Fibroblast of skin of back (primary cell): ENCODE measurements around the gene APBB2.

Source experiments
- DNase-seq: peaks from one replicate; pipeline ENCODE4 v3.0.0-alpha.2; 2013

The APBB2 gene

DNA sequence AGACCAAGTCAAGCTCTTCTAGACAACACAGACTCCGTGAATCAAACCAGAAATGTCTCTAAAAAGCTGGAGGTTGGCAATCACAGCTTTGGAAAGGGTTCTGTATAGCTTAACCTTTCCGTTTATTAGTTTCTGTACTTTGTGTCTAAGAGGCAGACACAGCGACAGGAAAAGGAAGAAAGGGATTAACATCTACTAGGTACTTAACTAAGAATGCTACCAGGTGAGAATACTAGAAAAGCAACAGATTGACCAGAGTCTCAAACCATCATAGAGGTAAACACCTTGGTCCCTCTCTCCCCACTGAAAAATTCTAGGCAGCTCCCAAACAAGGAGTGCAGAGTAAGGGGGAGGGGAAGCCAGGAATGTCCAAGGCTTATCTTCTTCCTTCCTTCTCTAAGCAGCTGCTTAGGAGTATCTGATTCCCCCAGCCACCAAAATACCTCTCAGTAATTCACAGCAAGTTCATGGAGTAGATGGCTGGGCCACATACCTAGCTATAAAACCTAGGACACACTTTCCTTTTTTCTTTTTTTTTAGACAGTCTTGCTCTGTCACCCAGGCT, 80.8 kb downstream of the APBB2 start:
- DNase-seq, result no peak

DNA sequence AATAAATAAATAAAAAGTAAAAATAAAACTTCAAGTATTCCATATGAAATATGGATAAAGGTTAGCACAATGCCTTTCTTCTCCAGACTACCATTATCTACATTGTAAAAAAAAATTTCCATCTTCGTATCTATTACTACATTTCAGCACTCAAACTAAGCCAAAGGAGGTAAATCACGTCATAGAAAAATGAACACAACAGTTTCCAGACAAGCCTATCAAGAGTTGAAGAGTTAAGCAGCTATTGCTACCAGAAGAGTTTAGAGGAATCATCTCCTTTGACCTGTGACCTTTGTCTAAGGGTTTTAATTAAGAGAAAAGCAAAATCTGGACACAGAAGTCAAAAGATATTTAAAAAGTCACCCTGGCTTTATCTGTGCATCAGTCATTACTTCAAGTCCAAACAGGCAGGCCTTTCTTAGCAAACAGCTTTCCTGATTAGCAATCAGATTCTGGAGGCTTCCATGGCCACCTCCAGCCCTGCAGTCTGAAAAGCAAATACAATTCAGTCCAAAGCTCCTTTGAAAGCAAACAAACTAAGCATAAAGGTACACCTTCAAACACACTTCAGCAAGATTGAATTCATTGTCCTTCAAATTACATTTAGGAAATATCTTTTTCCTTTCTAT, 82.2 kb downstream of the APBB2 start:
- no peak for DNase-seq

DNA sequence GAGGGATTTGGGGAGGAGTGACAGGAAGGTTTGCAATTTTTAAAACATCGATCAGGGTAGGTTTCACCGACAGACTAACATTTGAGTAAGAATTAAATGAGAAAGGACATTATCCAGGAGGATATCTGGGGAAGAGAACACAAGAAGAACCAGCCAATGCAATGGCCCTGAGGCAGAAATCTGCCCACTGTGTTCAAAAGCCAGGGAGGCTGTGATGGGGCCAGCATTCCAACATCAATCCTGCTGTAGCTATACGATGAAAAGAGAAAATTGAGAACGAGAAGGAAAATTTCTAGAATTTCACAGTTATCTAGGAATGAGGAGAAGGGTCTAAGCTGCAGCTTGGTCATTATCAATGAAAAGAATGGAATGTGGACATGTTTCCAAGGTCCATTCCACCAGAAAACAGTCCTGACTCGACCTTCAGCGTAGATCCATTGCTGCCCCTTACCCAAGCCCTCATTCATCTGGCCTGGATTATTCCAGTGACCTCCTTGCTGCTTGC, 84.4 kb downstream of the APBB2 start:
- no peak for DNase-seq

DNA sequence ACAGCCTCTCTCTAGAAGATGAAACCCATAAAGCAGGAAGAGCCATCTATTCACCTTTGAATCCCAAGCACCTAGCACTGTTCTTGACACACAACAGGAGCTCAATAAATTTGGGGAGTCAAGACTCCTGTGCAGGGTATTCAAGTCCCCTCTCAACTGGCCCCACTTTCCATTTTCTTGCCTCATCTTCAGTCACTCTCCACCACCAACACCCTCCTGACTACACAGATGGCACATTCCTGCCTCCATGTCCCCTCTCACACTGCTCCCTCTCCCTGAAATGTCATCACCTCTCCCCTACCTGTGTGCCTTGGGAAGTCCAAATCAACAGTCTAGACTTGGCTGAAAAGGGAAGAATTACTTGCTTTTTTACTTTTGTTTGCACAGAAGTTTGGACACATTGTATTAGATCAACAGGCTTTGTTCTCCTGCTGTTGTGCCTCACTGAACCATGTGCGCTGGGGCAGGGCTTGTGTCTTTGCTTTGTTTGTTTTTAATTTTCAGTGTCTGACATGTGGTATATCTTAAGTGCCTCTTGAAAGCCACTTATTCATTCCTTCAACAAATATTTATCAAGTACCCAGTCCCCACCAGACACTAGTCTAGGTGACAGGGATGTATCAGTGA, 85.1 kb downstream of the APBB2 start:
- no peak for DNase-seq

DNA sequence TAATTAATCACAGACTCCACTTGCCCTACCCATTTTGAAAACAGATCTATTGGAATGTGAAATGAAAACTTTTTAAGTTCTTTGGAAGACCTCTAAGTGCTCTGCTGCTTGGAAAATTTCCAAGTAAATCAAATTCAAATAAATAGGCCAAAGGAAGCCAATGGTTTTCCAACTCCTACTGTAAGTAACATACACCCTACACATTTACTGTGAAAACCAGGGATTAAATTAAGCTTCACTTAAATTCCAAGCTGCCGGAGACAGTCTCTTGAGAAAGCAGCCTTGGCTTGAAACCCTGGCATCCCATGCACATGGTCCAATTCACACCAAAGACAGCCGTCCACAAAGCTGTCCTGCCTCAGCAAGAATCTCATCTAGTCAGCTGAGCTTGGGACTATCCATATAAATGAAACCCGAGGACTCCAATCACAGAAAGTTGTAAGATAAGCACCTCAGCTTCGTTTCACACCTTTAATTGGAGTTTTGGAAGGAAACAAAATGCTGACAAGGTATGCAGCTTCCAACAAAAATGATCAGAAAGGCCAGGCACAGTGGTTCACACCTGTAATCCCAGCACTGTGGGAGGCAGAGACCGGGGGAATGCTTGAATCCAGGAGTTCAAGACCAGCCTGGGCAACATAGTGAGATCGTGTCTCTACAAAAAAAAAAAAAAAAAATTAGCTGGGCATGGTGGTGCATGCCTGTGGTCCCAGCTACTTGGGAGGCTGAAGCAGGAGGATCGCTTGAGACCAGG, 88.6 kb downstream of the APBB2 start:
- peak; percentile 44 for DNase-seq

DNA sequence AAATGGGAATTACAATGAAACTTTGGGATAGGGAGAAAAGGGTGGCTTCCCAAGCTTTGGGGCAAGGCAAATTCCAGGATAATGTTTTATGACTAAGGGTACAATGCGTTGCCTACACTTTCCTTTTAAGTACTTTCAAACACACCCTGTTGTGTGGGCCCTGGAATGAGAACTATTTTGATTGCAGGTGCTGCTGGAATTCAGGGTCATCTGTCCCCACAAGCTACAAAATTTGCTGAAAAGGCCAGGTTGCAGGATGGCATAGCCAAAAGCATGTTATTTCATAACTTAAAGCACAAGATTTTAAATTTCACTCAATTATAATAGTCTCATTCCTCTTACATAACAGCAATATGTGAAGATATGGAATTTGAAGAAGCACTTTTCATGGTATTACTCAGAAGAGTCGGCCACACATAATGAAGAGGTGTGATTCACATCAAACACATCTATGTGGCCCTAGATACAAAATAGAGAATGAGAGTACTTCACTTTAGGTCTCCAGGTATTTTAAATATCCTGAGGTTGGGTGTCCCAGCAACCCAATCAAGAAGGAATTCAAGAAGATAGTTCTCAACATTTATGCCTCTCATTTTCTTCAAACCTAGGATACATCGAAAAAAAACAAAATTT, 89.3 kb downstream of the APBB2 start:
- peak; percentile 21 for DNase-seq

DNA sequence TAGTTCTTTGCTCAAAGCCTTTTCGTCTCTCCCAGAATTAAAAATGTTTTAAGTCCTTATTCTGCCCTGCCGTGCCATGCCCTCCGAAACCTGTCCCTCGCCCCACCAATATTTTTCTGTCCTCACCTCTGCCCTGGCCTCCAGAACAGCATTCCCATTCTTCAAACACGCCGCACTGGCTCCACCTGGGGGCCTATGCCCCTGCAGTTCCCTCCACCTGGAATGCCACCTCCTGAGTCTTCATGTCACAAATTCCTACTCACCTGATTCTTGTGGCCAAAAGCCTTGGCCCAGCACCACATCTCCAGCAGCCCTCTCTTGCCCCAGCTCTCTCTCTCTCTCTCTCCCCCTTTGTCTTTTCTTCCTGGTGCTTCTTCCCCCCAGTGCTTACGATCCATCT, 91.6 kb downstream of the APBB2 start:
- no peak for DNase-seq

DNA sequence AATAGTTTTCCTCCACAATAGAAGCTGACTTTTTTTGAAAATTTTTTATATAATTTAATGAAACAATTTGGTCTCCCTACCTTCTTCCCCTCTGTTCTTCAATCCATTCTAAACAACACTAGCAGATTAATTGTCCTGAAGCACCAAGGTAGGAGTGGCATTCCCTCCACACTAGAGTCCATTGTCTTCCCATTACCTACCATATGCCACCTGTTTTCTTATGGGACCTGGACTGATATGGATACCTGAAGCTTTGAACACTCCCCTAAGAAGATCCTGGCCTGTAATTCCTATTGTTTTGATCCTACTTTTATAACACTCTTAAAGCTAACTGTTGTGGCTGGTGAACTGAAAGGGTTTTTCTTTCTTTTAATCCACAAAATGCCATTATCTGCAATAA, 92.0 kb downstream of the APBB2 start:
- no peak for DNase-seq

DNA sequence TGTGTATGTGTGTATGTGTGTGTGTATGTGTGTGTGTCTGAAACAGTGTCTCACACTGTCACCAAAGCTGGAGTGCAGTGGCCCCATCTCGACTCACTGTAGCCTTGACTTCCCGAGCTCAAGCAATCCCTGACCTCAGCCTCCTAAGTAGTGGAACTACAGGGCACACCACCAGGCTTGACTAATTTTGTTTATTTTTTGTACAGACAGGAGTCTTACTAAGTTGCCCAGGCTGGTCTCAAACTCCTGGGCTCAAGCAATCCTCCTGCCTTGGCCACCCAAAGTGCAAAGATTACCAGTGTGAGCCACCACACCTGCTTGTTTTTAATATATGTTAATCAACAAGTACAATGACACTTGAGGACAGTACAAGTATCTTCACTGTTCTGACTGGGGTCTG, 92.4 kb downstream of the APBB2 start:
- DNase-seq, result no peak

DNA sequence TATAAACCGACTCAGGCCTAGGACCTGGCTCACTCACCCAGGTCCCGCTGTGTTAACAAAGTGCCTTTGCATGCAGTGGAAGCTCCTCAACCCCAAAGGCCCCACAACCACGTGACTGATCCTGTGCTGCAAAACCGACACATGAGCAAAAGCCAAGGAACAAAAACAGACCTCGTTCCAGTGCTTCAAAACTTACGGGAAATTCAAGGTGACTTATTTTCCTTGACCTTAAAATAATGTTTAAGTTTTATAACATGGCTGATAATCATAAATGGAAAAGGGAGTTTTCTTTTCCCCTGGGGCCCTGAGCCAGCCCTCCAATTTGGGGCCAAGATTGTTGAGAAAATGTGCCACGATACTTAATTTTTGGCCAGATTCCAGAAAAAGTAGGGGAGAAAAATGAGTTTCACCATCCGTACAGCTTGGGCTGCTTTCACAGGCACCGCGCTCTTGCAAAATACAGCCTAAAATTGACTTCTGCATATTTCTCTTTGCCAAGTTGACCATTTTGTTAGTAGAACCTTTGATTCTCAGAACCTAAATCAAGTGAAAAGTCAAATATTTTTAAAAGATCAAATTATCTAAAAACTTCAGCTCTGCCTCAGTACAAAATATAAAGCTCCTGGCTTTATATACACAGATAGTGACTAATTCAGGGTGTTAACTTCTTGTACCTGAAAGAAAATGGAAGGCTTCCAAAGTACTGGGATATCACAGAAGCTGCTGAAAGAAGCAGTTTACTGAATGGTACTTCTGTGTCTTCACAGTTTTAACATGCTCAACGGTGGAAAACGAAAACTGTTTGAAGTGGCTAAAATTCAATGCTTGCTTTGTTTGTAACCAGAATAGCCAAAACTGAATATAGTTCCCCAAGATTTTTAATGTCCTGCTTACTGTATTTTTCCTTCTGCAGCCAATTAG, 93.8 kb downstream of the APBB2 start:
- no peak for DNase-seq

DNA sequence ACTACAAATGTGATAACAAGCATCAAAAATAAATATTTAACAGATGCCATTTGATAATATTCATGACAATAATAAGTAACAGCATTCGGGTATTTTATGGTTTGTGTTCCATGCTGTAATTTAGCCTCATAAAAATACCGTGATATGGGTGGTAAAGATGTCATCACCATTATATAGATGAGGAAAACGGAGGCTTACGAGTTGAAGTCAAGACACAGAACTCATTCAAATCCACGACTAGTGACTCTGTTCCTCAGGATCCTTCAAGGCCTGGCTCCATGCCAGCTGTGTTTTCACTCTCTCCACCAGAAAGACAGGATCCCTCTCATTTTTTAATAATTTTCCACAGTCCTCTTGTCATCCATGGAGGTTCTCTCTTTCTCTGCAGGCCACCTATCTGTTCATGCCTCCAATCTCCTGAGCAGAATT, 94.5 kb downstream of the APBB2 start:
- no peak for DNase-seq

DNA sequence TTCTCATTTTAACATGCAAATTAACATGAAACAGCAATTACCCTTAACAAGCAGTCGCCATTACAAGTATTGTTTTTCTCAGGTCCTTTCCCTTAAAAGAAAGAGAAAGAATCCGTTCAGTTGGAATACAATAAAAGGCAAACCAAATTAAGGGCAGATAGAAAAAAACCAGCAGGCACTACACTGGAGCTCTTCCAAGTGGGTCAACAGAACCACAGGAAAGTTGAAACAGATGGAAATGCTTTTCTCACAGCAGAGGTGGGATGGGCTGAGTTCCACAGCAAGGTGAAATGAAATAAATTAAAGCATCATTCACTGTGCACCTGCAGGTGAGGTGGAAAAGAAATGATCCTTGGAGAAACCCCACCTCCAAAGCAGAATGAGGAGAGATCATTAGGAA, 102.6 kb downstream of the APBB2 start:
- no peak for DNase-seq

DNA sequence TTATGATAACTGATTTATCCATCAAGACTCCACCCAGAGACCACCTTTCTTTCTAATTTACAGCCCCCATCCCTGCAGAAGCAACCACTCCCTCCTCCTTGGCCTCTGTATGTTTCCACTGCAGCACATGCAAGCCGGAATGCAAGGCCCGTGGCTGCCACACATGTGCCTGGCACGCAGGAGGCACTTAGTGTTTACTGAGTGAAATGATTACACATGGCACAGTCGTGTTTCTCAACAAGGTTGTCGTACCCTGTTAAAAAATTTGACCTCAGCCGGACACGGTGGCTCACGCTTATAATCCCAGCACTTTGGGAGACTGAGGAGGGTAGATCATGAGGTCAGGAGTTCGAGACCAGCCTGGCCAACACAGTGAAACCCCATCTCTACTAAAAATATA, 104.3 kb downstream of the APBB2 start:
- DNase-seq, result no peak

DNA sequence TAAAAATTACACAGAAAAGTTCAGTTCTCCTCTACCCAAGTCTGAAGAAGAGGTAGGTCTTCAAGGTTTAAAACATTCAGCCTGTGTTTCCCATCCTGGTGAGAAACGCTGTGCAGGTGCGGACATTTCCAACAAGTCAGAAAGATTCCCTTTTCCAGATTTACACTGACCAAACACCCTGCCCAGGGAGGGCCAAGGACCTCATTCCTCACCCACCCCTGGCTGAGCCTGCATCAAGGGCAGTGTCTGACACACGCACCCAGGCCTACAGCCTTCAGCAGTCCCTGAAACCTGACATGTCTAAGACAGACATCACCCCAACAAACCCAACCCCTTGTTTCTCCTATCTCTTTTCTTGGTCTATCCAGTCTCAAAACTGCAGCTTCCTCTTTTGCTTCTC, 105.9 kb downstream of the APBB2 start:
- DNase-seq, result no peak

DNA sequence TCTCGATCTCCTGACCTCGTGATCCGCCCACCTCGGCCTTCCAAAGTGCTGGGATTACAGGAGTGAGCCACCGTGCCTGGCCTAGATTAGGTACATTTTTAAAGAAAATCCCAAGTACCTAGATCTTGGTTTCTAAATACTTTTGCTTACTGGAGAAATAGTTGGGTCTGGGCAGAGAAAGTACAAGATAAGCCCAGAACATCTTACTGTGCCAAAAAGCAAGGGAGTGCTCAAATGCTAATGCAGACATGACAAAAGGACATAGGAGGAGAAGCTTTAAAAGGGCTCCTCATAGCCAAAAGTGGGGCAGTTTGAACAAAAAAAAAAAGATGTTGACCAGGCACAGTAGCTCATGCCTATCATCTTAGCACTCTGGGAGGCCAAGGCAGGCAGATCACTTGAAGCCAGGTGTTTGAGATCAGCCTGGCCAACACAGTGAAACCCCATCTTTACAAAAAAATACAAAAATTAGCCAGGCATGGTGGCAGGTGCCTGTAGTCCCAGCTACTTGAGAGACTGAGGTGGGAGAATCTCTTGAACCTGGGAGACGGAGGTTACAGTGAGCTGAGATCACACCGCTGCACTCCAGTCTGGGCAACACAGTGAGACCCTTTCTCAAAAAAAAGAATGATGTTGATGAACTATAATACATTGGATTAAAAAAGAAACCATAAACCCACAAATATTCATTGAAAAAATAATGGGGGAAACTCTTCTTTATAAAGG, 107.5 kb downstream of the APBB2 start:
- no peak for DNase-seq

DNA sequence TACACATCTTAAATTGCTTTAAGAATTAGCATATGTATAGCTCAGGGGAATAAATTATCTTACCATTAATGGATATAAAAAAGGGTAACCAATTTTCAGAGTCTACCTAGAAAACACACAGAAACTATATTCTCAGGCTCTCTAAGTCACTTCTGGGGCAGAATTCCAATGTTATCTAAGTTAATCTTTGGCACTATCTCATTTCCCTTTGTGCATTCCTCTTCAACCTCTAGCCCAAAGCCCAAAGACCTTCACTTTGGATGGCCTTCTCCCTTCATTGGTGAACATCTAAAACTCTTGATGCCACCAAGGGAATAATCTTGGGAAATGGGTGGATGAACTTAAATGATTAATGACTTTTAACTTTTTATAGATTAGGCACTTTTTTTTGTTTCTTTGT, 108.3 kb downstream of the APBB2 start:
- DNase-seq, result peak; percentile 36

DNA sequence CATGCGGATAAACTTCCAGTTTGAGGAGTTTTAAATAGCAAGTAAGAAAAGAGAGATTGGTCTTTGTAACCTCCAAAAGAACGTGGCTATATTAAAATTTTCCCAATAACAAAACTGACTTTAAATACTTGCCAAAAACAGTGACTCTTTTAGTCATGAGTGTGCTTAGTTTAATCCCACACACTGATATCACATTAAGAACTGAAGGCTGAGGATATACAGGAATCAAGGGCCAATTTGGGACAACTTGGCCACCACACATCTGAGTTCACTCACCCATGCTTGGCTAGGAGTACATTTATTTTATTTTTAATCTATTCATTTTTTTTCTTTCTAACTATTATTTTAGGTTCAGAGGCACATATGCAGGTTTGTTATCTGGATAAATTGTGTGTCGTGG, 110.2 kb downstream of the APBB2 start:
- no peak for DNase-seq

DNA sequence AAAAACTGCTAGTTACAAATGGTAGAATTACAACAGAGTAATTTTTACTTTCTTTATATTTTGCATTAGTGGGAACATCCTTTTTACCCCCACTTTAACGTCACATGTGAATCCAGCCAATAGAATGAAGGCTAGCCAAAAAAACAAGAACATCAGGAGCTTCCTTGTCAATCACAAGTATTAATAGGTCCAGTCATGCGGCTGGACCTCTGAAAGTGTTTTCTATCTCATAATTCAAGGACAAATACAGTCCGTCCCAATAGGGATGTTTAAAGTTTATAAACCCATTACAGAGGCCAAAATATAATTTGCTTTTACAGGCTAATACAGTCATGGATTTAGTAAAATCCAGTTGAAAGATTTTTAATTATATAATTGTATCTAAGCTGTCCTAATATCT, 110.7 kb downstream of the APBB2 start:
- DNase-seq, result no peak

DNA sequence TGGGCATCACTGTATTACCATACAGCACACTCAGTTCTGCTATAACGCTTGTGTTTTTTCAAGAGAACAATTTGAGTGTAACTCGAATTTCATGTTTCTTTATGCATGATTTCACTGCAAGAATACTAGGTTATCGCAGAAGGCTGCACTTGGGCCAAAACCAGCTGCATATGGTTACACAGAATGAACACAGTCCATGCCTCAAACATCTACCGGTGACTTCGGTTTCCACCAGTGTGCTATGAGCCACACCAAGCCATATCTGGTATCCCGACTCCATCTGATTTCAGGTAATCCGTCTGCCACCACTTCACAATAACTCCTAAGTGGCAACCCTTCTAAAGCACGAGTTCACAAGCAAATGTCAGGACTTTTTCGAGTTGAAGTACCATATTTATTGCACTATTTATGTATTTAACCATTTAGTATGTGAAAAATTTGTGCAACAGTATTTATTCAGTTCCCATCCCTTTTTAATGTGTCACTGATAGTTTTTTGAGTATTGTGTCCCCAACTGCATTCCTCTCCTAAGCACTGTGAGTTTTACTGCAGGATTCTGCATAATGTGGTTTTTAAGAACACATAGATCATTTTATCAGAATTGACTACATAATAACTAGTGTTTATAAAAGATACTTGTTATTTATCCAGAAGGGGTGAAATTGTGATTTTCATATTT, 111.8 kb downstream of the APBB2 start:
- DNase-seq, result no peak
